K562 (cell line): Measurements from ENCODE around the gene TFAP2E. TPM values are rescaled to one million over a fixed set of nuclear protein-coding genes. Genes with fewer than 3 reads are reported as not detected.
A peak's percentile ranks its signal among the peaks of the same experiment; 100 is the strongest.

ENCODE experiments used
- ATAC-seq: fragments of 200-7000 bp; cut with Tn5 transposase; 3 replicates; pipeline ENCODE4 v1.9.1; 2020; ENCODE audit warnings: moderate library complexity
- BruUV-seq: library from RNA; stranded (reverse); fragments of 400-500 nt; replicated peaks from 2 replicates; lab custom pipeline; 2021; lab: Mats Ljungman, UMichigan
- CTCF ChIA-PET: fragments of 300-600 bp; formaldehyde crosslinking; extraction: SDS; loops from one replicate; lab custom pipeline; 2021; ENCODE audit warnings: low intra/inter-chr PET ratio; lab: Yijun Ruan, JAX
- POLR2A ChIA-PET: fragments of 300-600, 350-650 bp; sonication (Branson Sonifier 250); formaldehyde crosslinking; extraction: SDS; loops from one replicate; lab custom pipeline; 2021; ENCODE audit warnings: antibody characterized with exemption, inconsistent platforms; lab: Yijun Ruan, JAX
- DNase-seq, 4 experiments: peaks; one replicate each; pipeline versions ENCODE4 v3.0.0 to v3.0.0-alpha.2; 2011 to 2018; ENCODE audit warnings: low spot score in 3 of 4, mixed read lengths in 3 of 4; ENCODE audit errors: extremely low read depth in 1 of 4
- FAIRE-seq: peaks from 2 replicates; lab custom pipeline; 2011; peaks lifted over from hg19 to GRCh38; lab: Jason Lieb, UNC
- H2AFZ ChIP-seq: 2 replicates; pipeline ENCODE4 v1.6.0; 2011; ENCODE audit warnings: low read depth, low read length, control low read depth, inconsistent platforms
- H3K27ac ChIP-seq: fragments of 200-600 bp; 3 replicates; pipeline ENCODE4 v1.8.0; 2011; ENCODE audit warnings: low read depth, mild to moderate bottlenecking, control low read depth, inconsistent platforms, low read length, moderate library complexity, mixed read lengths; ENCODE audit errors: extremely low read depth
- H3K27me3 ChIP-seq, 2 experiments: fragments of 300-600 bp in 1 of 2; 2 replicates in 1 of 2; 3 replicates in 1 of 2; pipeline versions ENCODE4 v1.6.0 to v1.8.0; 2011; ENCODE audit warnings: inconsistent platforms in 2 of 2, low read length in 2 of 2, mild to moderate bottlenecking in 1 of 2, mixed read lengths in 1 of 2, moderate library complexity in 1 of 2; ENCODE audit not compliant: control insufficient read depth in 2 of 2, insufficient read depth in 2 of 2
- H3K36me3 ChIP-seq: fragments of 300-600 bp; 3 replicates; pipeline ENCODE4 v1.8.0; 2011; ENCODE audit warnings: mild to moderate bottlenecking, low read length, inconsistent platforms; ENCODE audit not compliant: control insufficient read depth, insufficient read depth
- H3K4me1 ChIP-seq, 2 experiments: fragments of 200-600 bp in 1 of 2; replicated peaks in 1 of 2; 2 replicates in 1 of 2; 3 replicates in 1 of 2; pipeline versions ENCODE4 v1.5.1 to v1.8.0; 2011; ENCODE audit warnings: inconsistent platforms in 2 of 2, low read length in 2 of 2, mild to moderate bottlenecking in 1 of 2, mixed read lengths in 1 of 2, moderate library complexity in 1 of 2; ENCODE audit not compliant: control insufficient read depth in 2 of 2, insufficient read depth in 2 of 2
- H3K4me2 ChIP-seq: 2 replicates; pipeline ENCODE4 v1.6.1; 2011; ENCODE audit warnings: low read length, control low read depth, inconsistent platforms, mixed read lengths; ENCODE audit not compliant: insufficient read depth
- H3K4me3 ChIP-seq: fragments of 200-600 bp; sonication (generic), shearing (Covaris generic); 2 replicates; pipeline ENCODE4 v1.5.1; 2016; ENCODE audit warnings: control low read depth, inconsistent platforms
- H3K79me2 ChIP-seq: fragments of 200-600 bp; 3 replicates; pipeline ENCODE4 v1.8.0; 2011; ENCODE audit warnings: low read length, inconsistent platforms; ENCODE audit not compliant: control insufficient read depth, insufficient read depth
- H3K9ac ChIP-seq, 2 experiments: 2 replicates each; pipeline versions ENCODE4 v1.6.0 to v1.6.1; 2011; ENCODE audit warnings: low read depth in 2 of 2, low read length in 2 of 2, control low read depth in 1 of 2, inconsistent platforms in 1 of 2, mild to moderate bottlenecking in 1 of 2, mixed read lengths in 1 of 2; ENCODE audit not compliant: insufficient read depth in 1 of 2
- H3K9me1 ChIP-seq: one replicate; pipeline ENCODE4 v1.6.0; 2011; ENCODE audit warnings: inconsistent platforms, mild to moderate bottlenecking, low read length, moderate library complexity; ENCODE audit not compliant: control insufficient read depth, insufficient read depth
- H3K9me3 ChIP-seq: replicated peaks from 2 replicates; pipeline ENCODE4 v1.5.1; 2011; ENCODE audit warnings: low read depth, low read length, inconsistent platforms; ENCODE audit not compliant: control insufficient read depth, insufficient read depth
- H4K20me1 ChIP-seq: replicated peaks from 2 replicates; pipeline ENCODE4 v1.6.1; 2011; ENCODE audit warnings: low read length, inconsistent platforms, mixed read lengths; ENCODE audit not compliant: control insufficient read depth, insufficient read depth
- BDP1 ChIP-seq: IDR thresholded peaks from 3 replicates; pipeline ENCODE4 v1.6.1; 2011; ENCODE audit not compliant: insufficient read length, insufficient read depth
- BMI1 ChIP-seq: fragments of 150-350 bp; IDR thresholded peaks from 2 replicates; pipeline ENCODE4 v1.6.1; 2014; ENCODE audit warnings: low read length
- CBFA2T3 ChIP-seq: fragments of 450-650 bp; IDR thresholded peaks from 2 replicates; pipeline ENCODE4 v1.6.1; 2017
- CC2D1A ChIP-seq: fragments of 450-650 bp; IDR thresholded peaks from 2 replicates; pipeline ENCODE4 v1.6.1; 2017; ENCODE audit warnings: mild to moderate bottlenecking
- MTA3 ChIP-seq: fragments of 450-650 bp; formaldehyde crosslinking; IDR thresholded peaks from 2 replicates; pipeline ENCODE4 v1.6.1; 2017; ENCODE audit warnings: mild to moderate bottlenecking, borderline replicate concordance
- RBFOX2 ChIP-seq: fragments of 200-400 bp; formaldehyde crosslinking; IDR thresholded peaks from 2 replicates; pipeline ENCODE4 v1.6.1; 2017; ENCODE audit warnings: low read depth, mild to moderate bottlenecking, low read length, moderate library complexity
- SMAD2 ChIP-seq: fragments of 150-350 bp; IDR thresholded peaks from 2 replicates; pipeline ENCODE4 v1.6.1; 2014; ENCODE audit warnings: low read depth, mild to moderate bottlenecking, low read length
- THAP7 ChIP-seq: fragments of 250-450 bp; sonication (Bioruptor Pico); IDR thresholded peaks from 2 replicates; pipeline ENCODE4 v1.5.0; 2021
- WGBS: fragments of 100-300 bp; shearing (Covaris generic); methylation state at CpG from one replicate; pipeline ENCODE4 v1.1.6; 2016; ENCODE audit warnings: low coverage, mixed read lengths; ENCODE audit not compliant: insufficient coverage; ENCODE audit errors: missing lambda C conversion rate; 5-methylcytosine and 5-hydroxymethylcytosine counted together
- in situ Hi-C: fragments of 300-500 bp; cut with MboI; formaldehyde crosslinking; loops from 4 replicates; pipeline ENCODE4 v1.15.0; 2018; ENCODE audit warnings: inconsistent platforms, mixed read lengths
- intact Hi-C: fragments of 100-400 bp; cut with micrococcal nuclease; formaldehyde crosslinking; loops from 2 replicates; pipeline ENCODE4 v1.14.2; 2022
- polyA plus RNA-seq, 8 experiments: library from polyadenylated mRNA; depleted of rRNA in 4 of 8; stranded (reverse) in 5 of 8; unstranded in 3 of 8; fragments of >200 nt; fragmentation: Nextera tagmentation in 2 of 8; fragmentation: Illumina TruSeq in 1 of 8; extraction: Ambion mirVana in 2 of 8; extraction: Trizol in 1 of 8; gene quantifications; 2 replicates each; pipeline versions ENCODE4 v1.2.1 to v1.2.3, GENCODE V29; 2011 to 2014; ENCODE audit warnings: inconsistent platforms in 1 of 8, missing spikeins in 1 of 8
- total RNA-seq, 7 experiments: library from RNA; depleted of rRNA in 6 of 7; stranded (reverse); fragments of >200 nt in 6 of 7; fragmentation: Illumina TruSeq in 2 of 7; extraction: Trizol in 2 of 7; gene quantifications; 2 replicates each; pipeline versions ENCODE4 v1.2.1 to v1.2.3, GENCODE V29; 2011 to 2021; ENCODE audit warnings: low replicate concordance in 1 of 7
- TF ChIP-seq, protein P1 (sequence below): fragments of 450-650 bp; IDR thresholded peaks from 2 replicates; pipeline ENCODE4 v1.6.1; 2017; ENCODE audit warnings: antibody characterized with exemption

TFAP2E gene
- total and polyA plus RNA-seq, 9 of the 15 experiments (the other 6 are each of a cell fraction or from before 2014, with no cell fraction given): 0.03 to 0.11 (median 0.07) TPM; not detected in 4

DNA sequence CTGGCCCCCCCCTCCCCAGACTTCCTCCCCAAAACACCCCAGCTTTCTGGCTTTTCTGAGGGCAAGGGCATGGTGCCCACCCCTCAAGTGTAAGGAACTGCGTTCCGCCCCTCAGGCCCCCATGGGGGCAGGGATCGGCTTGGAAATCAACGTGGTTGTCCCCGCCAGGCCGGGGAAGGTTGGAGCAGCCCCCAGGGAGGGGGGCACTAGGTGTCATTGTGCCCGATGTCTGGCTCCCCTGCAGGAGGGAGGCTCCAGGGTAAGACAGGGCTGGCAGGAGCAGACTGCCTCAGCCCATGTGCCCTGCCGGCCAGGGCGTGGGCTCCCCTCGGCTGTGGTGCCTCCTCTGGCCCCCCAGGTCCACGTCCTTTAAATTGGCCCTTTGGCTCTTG is 7.4 kb upstream of the TFAP2E start:
- POLR2A ChIA-PET: interaction anchor here (0.6 to 1.6 kb wide), 4 partner anchors 151 to 215 kb away, joined by 3 to 13 read pairs (median 4); no protein-coding TSS in a partner anchor
- BruUV-seq: no TSS peak
- WGBS: 91% methylated on average over 9 of the region's 11 CpGs

More for the DNA sequence above, 7.4 kb upstream of the TFAP2E start:
- TF ChIP-seq RBFOX2 (0 out of 2 replicates have a peak, but pooled peaks have one; percentile 9), SMAD2 (no peak), MTA3 (no peak), BDP1 (no peak), CC2D1A (no peak), THAP7 (CRISPR knock-in tag) (no peak), CBFA2T3 (no peak), BMI1 (no peak)
- TF ChIP-seq, protein P1, sequence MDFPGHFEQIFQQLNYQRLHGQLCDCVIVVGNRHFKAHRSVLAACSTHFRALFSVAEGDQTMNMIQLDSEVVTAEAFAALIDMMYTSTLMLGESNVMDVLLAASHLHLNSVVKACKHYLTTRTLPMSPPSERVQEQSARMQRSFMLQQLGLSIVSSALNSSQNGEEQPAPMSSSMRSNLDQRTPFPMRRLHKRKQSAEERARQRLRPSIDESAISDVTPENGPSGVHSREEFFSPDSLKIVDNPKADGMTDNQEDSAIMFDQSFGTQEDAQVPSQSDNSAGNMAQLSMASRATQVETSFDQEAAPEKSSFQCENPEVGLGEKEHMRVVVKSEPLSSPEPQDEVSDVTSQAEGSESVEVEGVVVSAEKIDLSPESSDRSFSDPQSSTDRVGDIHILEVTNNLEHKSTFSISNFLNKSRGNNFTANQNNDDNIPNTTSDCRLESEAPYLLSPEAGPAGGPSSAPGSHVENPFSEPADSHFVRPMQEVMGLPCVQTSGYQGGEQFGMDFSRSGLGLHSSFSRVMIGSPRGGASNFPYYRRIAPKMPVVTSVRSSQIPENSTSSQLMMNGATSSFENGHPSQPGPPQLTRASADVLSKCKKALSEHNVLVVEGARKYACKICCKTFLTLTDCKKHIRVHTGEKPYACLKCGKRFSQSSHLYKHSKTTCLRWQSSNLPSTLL: no peak
- CTCF ChIA-PET: interaction anchor here (3.1 kb wide), 1 partner anchor 115 kb away, joined by 17 read pairs; no protein-coding TSS in a partner anchor
- DNase-seq: no peak
- H3K9me1 ChIP-seq: no peaks in the 10 kb centered on the region
- H3K27me3 ChIP-seq: no peaks in the 10 kb centered on the region
- H4K20me1 ChIP-seq: peaks cover 23% of the 10 kb centered on the region; the same call in 1 of the 2 replicates
- H3K36me3 ChIP-seq: peaks cover 48% of the 10 kb centered on the region; the same call in 2 of the 3 replicates
- ATAC-seq: no peak
- H3K27ac ChIP-seq: no peak overlapping the region
- in situ Hi-C loops: loop anchor here (5.0 to 10.0 kb wide), 3 partner anchors 157 to 361 kb away; no protein-coding TSS in a partner anchor
- intact Hi-C loops: no loop called here
- H3K4me3 ChIP-seq: no peak overlapping the region
- H2AFZ ChIP-seq: no peak overlapping the region
- no peaks in the 10 kb centered on the region for H3K9me3 ChIP-seq
- no peak overlapping the region; a peak in 1 of 4 replicates for H3K9ac ChIP-seq
- no peak for FAIRE-seq
- H3K4me1 ChIP-seq: peaks cover 3 to 19% of the 10 kb centered on the region in 2 experiments; a peak in 2 of 5 replicates
- H3K79me2 ChIP-seq: no peaks in the 10 kb centered on the region
- H3K4me2 ChIP-seq: no peak overlapping the region
